ENCODE results near the gene NKX2-4.

GRCh38 chr20:21391972-21392352, 5.4 kb downstream of the NKX2-4 start:
- no peak for TF ChIP-seq CTCF (IDR thresholded peaks at IDR 0.05)
- TF ChIP-seq EP300 (IDR thresholded peaks at IDR 0.05): no peak
